GM04503 (cell line): Measurements from ENCODE around the gene GOLT1A.
A peak's percentile ranks its signal among the peaks of the same experiment; 100 is the strongest.
"Not testable (repeated sequence)": the region's sequence is repeated elsewhere in the genome, so short reads cannot be mapped to it uniquely, and the experiment has no call there.

Experiments
- DNase-seq: peaks from one replicate; pipeline ENCODE4 v3.0.0-alpha.2; 2012; ENCODE audit warnings: low read depth

The GOLT1A gene

GRCh38 chr1:204248954-204249353 is 35.2 kb upstream of the GOLT1A start:
- DNase-seq, result no peak

DNA sequence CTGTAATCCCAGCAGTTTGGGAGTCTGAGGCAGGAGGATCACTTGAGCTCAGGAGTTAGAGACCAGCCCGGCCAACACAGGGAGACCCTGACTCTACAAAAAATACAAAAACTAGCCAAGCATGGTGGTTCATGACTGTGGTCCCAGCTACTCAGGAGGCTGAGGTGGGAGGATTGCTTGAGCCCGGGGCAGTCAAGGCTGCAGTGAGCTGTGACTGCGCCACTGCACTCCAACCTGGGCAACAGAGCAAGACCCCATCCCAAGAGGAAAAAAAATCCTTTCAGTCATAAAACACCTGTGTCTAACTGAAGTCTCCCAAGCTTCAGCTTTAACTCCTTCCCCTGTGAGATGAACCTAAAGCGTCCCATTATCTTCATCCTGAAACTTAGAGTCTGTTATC is 33.1 kb upstream of the GOLT1A start:
- DNase-seq, result no peak

DNA sequence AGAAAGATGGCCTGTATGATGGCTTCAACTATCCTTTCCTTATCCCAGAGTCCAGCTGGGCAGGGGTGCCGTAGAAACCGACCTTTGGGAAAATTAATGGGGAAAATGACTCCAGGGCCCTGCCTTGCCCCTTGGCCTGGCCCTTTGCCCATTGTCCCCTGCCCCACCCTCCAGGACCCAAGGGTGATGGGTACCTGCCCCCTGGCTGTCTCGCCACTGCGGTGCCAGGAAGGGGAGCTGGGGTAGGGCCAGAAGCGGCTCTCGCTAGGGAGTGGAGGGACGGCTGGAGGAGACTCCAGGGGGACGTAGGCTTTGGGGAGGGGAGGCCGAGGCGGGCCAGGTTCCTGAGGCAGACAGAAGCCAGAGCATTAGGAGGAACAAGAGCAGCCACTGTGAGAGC is 29.1 kb upstream of the GOLT1A start:
- DNase-seq, result no peak

DNA sequence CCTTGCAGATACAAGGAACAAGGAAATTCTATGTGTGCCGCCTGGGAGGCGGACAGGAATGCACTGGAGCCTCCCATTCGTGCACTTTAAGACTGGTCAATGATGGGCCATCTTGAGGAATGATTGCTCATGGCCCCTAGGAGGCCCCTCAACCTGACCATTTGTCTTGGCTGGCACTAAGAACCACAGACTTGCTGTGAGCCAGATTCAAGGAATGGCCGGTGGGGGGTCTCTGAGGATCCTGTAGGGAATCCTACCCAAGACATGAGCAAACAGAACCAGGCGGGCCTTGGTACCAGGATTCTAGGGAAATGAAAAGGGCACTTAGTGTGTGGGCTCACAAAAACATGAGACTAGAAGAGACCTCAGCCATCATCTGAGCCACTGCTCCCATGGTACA is 28.1 kb upstream of the GOLT1A start:
- DNase-seq, result no peak

GRCh38 chr1:204241050-204241449 is 27.3 kb upstream of the GOLT1A start:
- no peak for DNase-seq

DNA sequence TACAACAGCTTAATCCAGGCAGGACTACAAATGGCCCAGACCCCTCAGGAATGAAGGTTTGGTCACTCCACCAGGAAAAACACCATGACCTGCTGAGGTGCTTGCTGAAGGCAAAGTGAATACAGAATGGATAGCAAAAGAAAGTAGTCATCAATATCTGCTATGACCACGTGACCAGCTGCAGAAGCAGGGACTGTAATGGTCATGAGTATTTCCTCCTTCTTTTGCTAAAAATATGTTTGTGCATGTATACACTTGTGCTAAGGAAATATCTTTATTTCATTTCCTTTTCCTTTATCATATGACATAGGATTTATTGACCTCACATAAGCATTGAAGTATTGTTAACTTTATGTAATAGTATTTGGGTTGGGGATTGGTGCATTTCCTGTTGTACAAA is 26.4 kb upstream of the GOLT1A start:
- DNase-seq, result no peak

GRCh38 chr1:204239401-204239800 is 25.6 kb upstream of the GOLT1A start:
- not testable (repeated sequence) for DNase-seq

DNA sequence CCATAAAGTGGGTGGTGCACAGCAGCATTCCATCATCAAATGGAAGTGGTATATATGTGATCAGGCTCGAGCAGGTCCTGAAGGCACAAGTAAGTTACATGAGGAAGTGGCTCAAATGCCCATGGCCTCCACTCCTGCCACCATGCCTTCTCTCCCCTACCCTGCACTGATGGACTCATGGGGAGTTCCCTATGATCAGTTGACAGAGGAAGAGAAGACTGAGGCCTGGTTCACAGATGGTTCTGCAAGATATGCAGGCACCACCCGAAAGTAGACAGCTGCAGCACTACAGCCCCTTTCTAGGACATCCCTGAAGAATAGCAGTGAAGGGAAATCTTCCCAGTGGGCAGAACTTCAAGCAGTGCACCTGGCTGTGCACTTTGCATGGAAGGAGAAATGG is 24.7 kb upstream of the GOLT1A start:
- DNase-seq, result not testable (repeated sequence)

DNA sequence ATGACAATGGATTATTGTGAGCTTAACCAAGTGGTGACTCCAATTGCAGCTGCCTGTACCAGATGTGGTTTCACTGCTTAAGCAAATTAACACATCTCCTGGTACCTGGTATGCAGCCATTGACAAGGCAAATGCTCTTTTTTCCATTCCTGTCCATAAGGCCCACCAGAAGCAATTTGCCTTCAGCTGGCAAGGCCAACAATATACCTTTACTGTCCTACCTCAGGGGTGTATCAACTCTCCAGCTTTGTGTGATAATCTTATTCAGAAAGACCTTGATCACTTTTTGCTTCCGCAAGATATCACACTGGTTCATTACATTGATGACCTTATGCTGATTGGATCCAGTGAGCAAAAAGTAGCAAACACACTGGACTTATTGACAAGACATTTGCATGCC is 23.7 kb upstream of the GOLT1A start:
- DNase-seq, result not testable (repeated sequence)

DNA sequence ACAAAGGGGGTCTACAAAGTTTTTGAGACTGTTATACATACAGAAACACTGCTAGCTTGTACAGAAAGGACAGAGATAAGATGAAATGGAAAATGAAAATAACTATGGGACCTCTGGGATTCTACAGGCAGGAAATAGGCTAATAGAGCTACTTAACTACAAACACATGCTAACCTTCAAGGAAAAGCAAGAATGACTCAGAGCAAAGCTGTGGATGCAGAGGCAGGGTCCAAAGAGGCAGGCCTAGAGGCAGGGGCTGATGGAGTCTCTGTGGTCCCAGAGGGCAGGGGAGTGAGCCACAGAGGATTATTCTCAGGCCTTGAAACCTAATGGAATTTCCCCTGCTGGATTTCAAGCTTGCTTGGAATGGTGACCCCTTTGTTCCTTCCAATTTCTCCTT is 18.7 kb upstream of the GOLT1A start:
- no peak for DNase-seq

DNA sequence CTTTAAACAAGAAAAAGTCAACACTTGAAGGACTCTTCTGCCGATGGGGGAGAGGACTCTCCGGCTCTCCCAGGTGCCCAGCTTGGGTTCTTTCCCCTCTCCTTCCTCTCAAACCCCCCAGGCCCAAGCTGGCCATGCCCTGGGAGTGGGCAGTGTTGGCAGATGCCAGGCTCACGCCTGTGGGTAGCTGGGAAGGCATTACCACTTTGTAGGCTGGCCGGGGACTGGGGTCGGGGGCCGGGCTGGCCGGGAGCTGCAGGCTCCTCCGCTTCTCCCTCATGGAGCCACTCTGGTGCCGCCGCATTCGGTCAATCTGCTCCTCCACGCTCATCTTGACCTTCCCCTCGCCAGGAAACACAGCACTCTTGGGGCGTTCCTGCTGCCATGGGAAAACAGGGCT is 16.4 kb upstream of the GOLT1A start:
- no peak for DNase-seq

- DNase-seq, result no peak
Measured at GRCh38 chr1:204228896-204229295, 15.1 kb upstream of the GOLT1A start.

GRCh38 chr1:204227996-204228785 is 14.4 kb upstream of the GOLT1A start:
- DNase-seq, result no peak

DNA sequence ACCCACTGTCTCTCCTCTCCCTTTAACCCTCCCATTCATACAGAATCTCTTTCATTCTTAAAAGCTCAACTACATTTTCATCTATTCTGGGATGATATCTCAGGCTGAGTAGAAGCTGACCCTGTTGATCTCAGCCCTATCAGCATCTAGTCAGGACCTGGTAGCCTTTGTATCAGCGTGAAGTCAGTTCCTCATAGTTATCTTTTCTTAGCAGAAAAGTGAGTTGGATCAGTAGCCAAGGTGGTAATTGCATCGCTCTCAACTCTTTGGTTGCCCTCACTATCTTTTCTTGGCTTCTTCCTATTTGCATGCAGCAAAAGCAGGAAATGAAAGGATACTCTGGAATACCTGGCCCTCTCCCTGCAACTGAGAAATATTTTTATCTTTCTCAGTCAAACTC is 13.6 kb upstream of the GOLT1A start:
- DNase-seq, result no peak

GRCh38 chr1:204225841-204226735 is 12.3 kb upstream of the GOLT1A start:
- no peak for DNase-seq

- DNase-seq, result no peak
Measured at GRCh38 chr1:204224655-204225054, 10.9 kb upstream of the GOLT1A start.

DNA sequence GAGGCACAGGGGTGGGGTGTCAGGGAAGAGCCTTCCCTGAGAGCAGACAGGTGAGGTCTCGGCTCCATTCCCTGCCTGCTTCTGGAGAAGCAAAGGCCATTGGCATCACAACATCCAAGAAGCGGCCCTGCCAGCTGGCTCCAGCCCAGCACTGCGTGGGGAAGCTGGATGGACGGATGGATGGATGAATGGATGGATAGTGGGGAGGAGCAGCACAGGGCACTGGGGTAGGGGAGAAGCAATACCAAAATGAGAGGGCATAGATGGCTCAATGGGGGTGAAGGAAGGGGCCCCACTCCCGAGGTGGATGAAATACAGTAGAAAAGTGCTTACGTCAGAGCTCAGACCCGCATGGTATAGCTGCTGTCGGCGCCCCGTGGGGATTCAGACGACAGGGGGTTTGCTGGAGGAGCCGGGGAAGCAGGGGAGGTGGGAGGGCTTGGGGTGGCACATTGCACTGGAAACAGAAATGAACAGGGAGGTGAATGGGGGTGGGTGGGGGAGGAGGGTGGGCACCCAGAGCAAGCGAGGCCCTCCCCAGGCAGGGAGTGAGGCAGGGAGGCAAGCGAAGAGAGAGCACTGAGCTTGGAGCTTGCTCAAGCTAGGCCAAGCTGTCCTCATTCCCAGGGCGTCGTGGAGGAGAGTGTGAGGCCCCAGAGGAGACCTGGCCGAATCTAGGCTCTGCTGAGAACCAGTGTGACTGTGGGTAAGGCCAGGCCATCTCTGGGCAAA is 9.5 kb upstream of the GOLT1A start:
- no peak for DNase-seq

DNA sequence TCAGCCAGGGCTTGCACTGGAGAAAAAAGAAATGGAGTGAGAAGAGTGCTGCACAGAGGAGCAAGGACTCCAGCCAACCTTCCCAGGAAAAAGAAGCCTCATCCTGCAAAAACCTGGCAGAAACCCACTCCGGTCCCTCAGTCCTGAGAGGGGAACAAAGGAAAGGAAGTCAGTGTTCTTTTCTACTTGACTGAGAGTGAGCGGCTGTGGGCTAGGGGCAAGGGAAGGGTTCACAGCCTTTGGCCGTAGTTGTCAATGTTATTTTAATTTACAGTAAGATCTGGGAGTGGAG is 8.9 kb upstream of the GOLT1A start:
- no peak for DNase-seq

- no peak for DNase-seq
Measured at GRCh38 chr1:204222006-204222763, 8.4 kb upstream of the GOLT1A start.

GRCh38 chr1:204221271-204221670 is 7.5 kb upstream of the GOLT1A start:
- DNase-seq, result no peak

DNA sequence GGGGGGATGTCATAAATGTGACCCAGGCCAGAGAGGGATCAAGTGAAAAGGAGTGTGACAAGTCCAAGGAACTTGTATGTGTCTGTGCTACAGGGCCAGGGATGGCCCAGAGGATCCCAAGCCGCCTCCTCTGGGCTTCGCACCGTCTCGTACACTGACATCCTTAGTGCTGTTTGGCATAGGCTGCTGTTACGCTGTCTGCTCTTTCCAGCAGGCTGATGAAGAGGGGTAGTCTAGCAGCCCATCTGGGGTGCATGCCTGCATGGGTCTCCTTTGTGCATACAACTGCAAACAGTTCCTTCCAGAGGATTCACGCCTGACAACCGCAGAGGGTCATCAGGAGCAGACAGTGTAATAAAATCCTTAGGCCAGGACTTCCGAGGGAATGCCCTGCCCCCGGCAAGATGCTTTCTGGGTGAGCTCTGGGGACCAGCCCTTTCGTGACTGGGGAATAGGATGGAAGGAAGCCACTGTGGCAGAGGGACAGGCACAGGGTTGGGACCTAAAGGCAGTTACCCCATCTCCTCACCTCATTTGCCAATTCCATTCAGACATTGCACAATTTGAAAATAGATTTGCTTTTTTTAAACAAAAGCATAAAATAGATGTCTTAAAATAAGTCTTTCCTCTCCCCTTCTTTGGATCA is 6.3 kb upstream of the GOLT1A start:
- peak; percentile 25 for DNase-seq

GRCh38 chr1:204218552-204218951 is 4.8 kb upstream of the GOLT1A start:
- no peak for DNase-seq
